HCT116 (cell line): ENCODE measurements around the gene UAP1. TPM values are rescaled to one million over a fixed set of nuclear protein-coding genes. Genes with fewer than 3 reads are reported as not detected.

Experiments
- ATAC-seq: fragments of 200-7000 bp; cut with Tn5 transposase; 2 replicates; pipeline ENCODE4 v1.9.1; 2020; ENCODE audit warnings: mild to moderate bottlenecking, moderate library complexity
- BruUV-seq: library from RNA; stranded (reverse); fragments of 400-500 nt; replicated peaks from 2 replicates; lab custom pipeline; 2021; lab: Mats Ljungman, UMichigan
- CTCF ChIA-PET: fragments of 300-600 bp; sonication (Branson Sonifier 250); formaldehyde crosslinking; loops from one replicate; lab custom pipeline; 2021; ENCODE audit warnings: antibody characterized with exemption; lab: Charles Lee
- POLR2A ChIA-PET: fragments of 300-600, 350-600 bp; sonication (Branson Sonifier 250); formaldehyde crosslinking; loops from one replicate; lab custom pipeline; 2021; ENCODE audit warnings: antibody characterized with exemption; lab: Charles Lee
- RAD21 ChIA-PET, 2 experiments: fragments of 300-600 bp; sonication (Branson Sonifier 250); formaldehyde crosslinking; loops; one replicate each; lab custom pipeline; 2023; ENCODE audit warnings: low total read pairs in 2 of 2; ENCODE audit not compliant: uncharacterized antibody in 2 of 2, unreplicated experiment in 2 of 2, low non-redundant PET in 1 of 2; lab: Charles Lee
- DNase-seq: peaks from one replicate; pipeline ENCODE4 v3.0.0-alpha.2; 2010; ENCODE audit warnings: low read depth, low spot score
- H2AFZ ChIP-seq: fragments of 200-600 bp; shearing (Covaris generic), sonication (generic); 2 replicates; pipeline ENCODE4 v1.6.1; 2017; ENCODE audit warnings: low read depth, mixed run types, mixed read lengths, antibody characterized with exemption, low read length; ENCODE audit not compliant: poor library complexity, severe bottlenecking
- H3K27ac ChIP-seq: 2 replicates; pipeline ENCODE4 v1.5.1; 2012; ENCODE audit warnings: low read depth, low read length
- H3K27me3 ChIP-seq: fragments of 200-600 bp; sonication (generic); 2 replicates; pipeline ENCODE4 v1.6.1; 2016; ENCODE audit warnings: mixed run types, low read length, mixed read lengths; ENCODE audit not compliant: insufficient read depth
- H3K36me3 ChIP-seq, 2 experiments: fragments of 200-500 bp in 1 of 2; fragments of 200-600 bp in 1 of 2; sonication (Bioruptor generic) in 1 of 2; sonication (generic) in 1 of 2; 2 replicates each; pipeline versions ENCODE4 v1.5.1 to v1.6.1; 2014 to 2016; ENCODE audit warnings: low read length in 2 of 2, inconsistent platforms in 1 of 2, mixed read lengths in 1 of 2, mixed run types in 1 of 2; ENCODE audit not compliant: insufficient read depth in 2 of 2, control insufficient read depth in 1 of 2
- H3K4me1 ChIP-seq, 2 experiments: fragments of 200-600 bp in 1 of 2; sonication (generic) in 1 of 2; 2 replicates each; pipeline versions ENCODE4 v1.5.1 to v1.6.1; 2012 to 2017; ENCODE audit warnings: low read length in 2 of 2, inconsistent platforms in 1 of 2, mild to moderate bottlenecking in 1 of 2, mixed read lengths in 1 of 2, mixed run types in 1 of 2, moderate library complexity in 1 of 2; ENCODE audit not compliant: insufficient read depth in 2 of 2, control insufficient read depth in 1 of 2
- H3K4me2 ChIP-seq: fragments of 200-600 bp; sonication (generic); 2 replicates; pipeline ENCODE4 v1.6.1; 2017; ENCODE audit warnings: mixed run types, low read length, mixed read lengths
- H3K4me3 ChIP-seq, 2 experiments: fragments of 200-600 bp in 1 of 2; sonication (generic) in 1 of 2; replicated peaks in 1 of 2; 2 replicates each; pipeline ENCODE4 v1.5.1; 2011 to 2016; ENCODE audit warnings: low read length in 2 of 2, control low read depth in 1 of 2, low read depth in 1 of 2, mild to moderate bottlenecking in 1 of 2, mixed read lengths in 1 of 2, mixed run types in 1 of 2
- H3K79me2 ChIP-seq: fragments of 200-600 bp; sonication (generic); 2 replicates; pipeline ENCODE4 v1.6.1; 2017; ENCODE audit warnings: mild to moderate bottlenecking, mixed run types, low read length, moderate library complexity, mixed read lengths; ENCODE audit not compliant: insufficient read depth
- H3K9ac ChIP-seq: fragments of 200-600 bp; sonication (generic); 2 replicates; pipeline ENCODE4 v1.6.1; 2016; ENCODE audit warnings: low read length, mixed read lengths
- H3K9me2 ChIP-seq: fragments of 200-600 bp; sonication (generic), shearing (Covaris generic); 2 replicates; pipeline ENCODE4 v1.6.1; 2017; ENCODE audit warnings: mixed run types, mild to moderate bottlenecking, moderate library complexity; ENCODE audit not compliant: insufficient read depth
- H3K9me3 ChIP-seq, 2 experiments: fragments of 200-500 bp in 1 of 2; fragments of 200-600 bp in 1 of 2; sonication (Bioruptor generic) in 1 of 2; sonication (generic) in 1 of 2; 2 replicates each; pipeline ENCODE4 v1.6.1; 2014 to 2017; ENCODE audit warnings: low read length in 2 of 2, mixed read lengths in 2 of 2, inconsistent platforms in 1 of 2, low read depth in 1 of 2, mild to moderate bottlenecking in 1 of 2, mixed run types in 1 of 2, moderate library complexity in 1 of 2; ENCODE audit not compliant: control insufficient read depth in 1 of 2, insufficient read depth in 1 of 2
- H4K20me1 ChIP-seq: fragments of 200-600 bp; sonication (generic), shearing (Covaris generic); 2 replicates; pipeline ENCODE4 v1.6.1; 2017; ENCODE audit warnings: mixed run types, mild to moderate bottlenecking, moderate library complexity; ENCODE audit not compliant: insufficient read depth
- CEBPB ChIP-seq: IDR thresholded peaks from 2 replicates; pipeline ENCODE4 v1.6.1; 2012; ENCODE audit warnings: low read depth
- EGR1 ChIP-seq: IDR thresholded peaks from 2 replicates; pipeline ENCODE4 v1.6.1; 2012; ENCODE audit warnings: low read depth
- ELF1 ChIP-seq: IDR thresholded peaks from 2 replicates; pipeline ENCODE4 v1.6.1; 2012; ENCODE audit warnings: low read depth, borderline replicate concordance
- EZH2 ChIP-seq: fragments of 200-600 bp; sonication (generic); IDR thresholded peaks from 2 replicates; pipeline ENCODE4 v1.6.1; 2017; ENCODE audit warnings: antibody characterized with exemption, mixed run types
- EZH2phosphoT487 ChIP-seq: fragments of 200-600 bp; IDR thresholded peaks from 2 replicates; pipeline ENCODE4 v1.6.1; 2018; ENCODE audit warnings: antibody characterized with exemption, borderline replicate concordance
- FOSL1 ChIP-seq: IDR thresholded peaks from 2 replicates; pipeline ENCODE4 v1.6.1; 2012; ENCODE audit warnings: low read depth
- POLR2AphosphoS5 ChIP-seq: IDR thresholded peaks from 2 replicates; pipeline ENCODE4 v1.6.1; 2011; ENCODE audit warnings: mild to moderate bottlenecking, low read depth, low read length, moderate library complexity
- RAD21 ChIP-seq: IDR thresholded peaks from 2 replicates; pipeline ENCODE4 v1.6.1; 2012; ENCODE audit warnings: low read depth, mild to moderate bottlenecking
- SIN3A ChIP-seq: IDR thresholded peaks from 2 replicates; pipeline ENCODE4 v1.6.1; 2012; ENCODE audit warnings: low read depth
- SP1 ChIP-seq: IDR thresholded peaks from 2 replicates; pipeline ENCODE4 v1.6.1; 2012; ENCODE audit warnings: low read depth
- SRF ChIP-seq: IDR thresholded peaks from 2 replicates; pipeline ENCODE4 v1.6.1; 2012; ENCODE audit warnings: low read depth
- TCF7L2 ChIP-seq: IDR thresholded peaks from 2 replicates; pipeline ENCODE4 v1.7.0; 2011; ENCODE audit warnings: borderline replicate concordance, inconsistent platforms; ENCODE audit not compliant: insufficient read depth, insufficient read length; ENCODE audit errors: extremely low read depth
- ZFX ChIP-seq: fragments of 450-650 bp; IDR thresholded peaks from 2 replicates; pipeline ENCODE4 v1.6.1; 2017
- intact Hi-C: fragments of 100-400 bp; cut with micrococcal nuclease; formaldehyde crosslinking; loops from 2 replicates; pipeline ENCODE4 v1.10.0; 2022
- total RNA-seq: library from RNA; stranded (reverse); gene quantifications from one replicate; pipeline ENCODE4 v1.2.1, GENCODE V29; 2021; ENCODE audit not compliant: unreplicated experiment
- TF ChIP-seq, protein P1 (sequence below): IDR thresholded peaks from 2 replicates; pipeline ENCODE4 v1.6.1; 2012
- TF ChIP-seq, protein P2 (sequence below), 3 experiments: fragments of 200-600 bp in 1 of 3; sonication (generic) in 1 of 3; IDR thresholded peaks in 2 of 3; conservative IDR thresholded peaks in 1 of 3; 2 replicates each; pipeline ENCODE4 v1.5.1; 2012 to 2017; ENCODE audit warnings: low read depth in 2 of 3, low read length in 2 of 3, antibody characterized with exemption in 1 of 3, borderline replicate concordance in 1 of 3, control low read depth in 1 of 3, mild to moderate bottlenecking in 1 of 3, mixed read lengths in 1 of 3, mixed run types in 1 of 3, moderate library complexity in 1 of 3; ENCODE audit not compliant: insufficient read depth in 1 of 3
- TF ChIP-seq, protein P3 (sequence below): IDR thresholded peaks from 2 replicates; pipeline ENCODE4 v1.6.1; 2012; ENCODE audit warnings: low read depth
- TF ChIP-seq, protein P4 (sequence below): IDR thresholded peaks from 2 replicates; pipeline ENCODE4 v1.6.1; 2012

UAP1 gene
- total RNA-seq, 1 experiment from 2014 or later, result 51.4 TPM

DNA sequence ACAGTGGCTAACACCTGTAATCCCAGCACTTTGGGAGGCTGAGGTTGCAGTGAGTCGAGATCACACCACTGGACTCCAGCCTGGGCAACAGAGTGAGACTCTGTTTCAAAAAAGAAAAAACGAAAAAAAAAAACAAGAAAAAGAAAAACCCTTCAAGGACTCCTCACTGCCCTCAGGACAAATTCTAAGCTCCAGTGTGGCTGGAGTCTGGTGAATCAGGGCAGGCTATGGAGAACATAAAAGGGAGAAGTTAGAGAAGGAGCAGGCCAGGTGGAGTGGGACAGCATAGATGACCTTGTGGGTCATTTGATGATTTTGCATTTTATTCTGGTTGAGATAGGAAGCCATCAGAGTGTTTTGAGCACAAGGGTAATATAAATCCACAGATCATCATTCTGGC lies 12.5 kb upstream of the UAP1 start:
- BruUV-seq, result no TSS peak
- intact Hi-C loops, result no loop called here
- RAD21 ChIA-PET, result no interaction called here
- H3K79me2 ChIP-seq, result no peaks in the 10 kb centered on the region
- no peaks in the 10 kb centered on the region for H4K20me1 ChIP-seq
- no peaks in the 10 kb centered on the region for H3K4me1 ChIP-seq
- H3K27ac ChIP-seq, result no peak overlapping the region
- no peaks in the 10 kb centered on the region for H3K9me3 ChIP-seq
- no peak overlapping the region for H3K4me3 ChIP-seq
- H3K9me2 ChIP-seq, result no peaks in the 10 kb centered on the region
- TF ChIP-seq ELF1 (no peak), RAD21 (no peak), EGR1 (no peak), SIN3A (no peak), TCF7L2 (no peak), CEBPB (no peak), SRF (no peak), EZH2phosphoT487 (no peak), SP1 (no peak), EZH2 (no peak), POLR2AphosphoS5 (no peak), FOSL1 (no peak), ZFX (no peak)
- TF ChIP-seq, protein P1, sequence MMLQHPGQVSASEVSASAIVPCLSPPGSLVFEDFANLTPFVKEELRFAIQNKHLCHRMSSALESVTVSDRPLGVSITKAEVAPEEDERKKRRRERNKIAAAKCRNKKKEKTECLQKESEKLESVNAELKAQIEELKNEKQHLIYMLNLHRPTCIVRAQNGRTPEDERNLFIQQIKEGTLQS, result no peak
- TF ChIP-seq, protein P2, sequence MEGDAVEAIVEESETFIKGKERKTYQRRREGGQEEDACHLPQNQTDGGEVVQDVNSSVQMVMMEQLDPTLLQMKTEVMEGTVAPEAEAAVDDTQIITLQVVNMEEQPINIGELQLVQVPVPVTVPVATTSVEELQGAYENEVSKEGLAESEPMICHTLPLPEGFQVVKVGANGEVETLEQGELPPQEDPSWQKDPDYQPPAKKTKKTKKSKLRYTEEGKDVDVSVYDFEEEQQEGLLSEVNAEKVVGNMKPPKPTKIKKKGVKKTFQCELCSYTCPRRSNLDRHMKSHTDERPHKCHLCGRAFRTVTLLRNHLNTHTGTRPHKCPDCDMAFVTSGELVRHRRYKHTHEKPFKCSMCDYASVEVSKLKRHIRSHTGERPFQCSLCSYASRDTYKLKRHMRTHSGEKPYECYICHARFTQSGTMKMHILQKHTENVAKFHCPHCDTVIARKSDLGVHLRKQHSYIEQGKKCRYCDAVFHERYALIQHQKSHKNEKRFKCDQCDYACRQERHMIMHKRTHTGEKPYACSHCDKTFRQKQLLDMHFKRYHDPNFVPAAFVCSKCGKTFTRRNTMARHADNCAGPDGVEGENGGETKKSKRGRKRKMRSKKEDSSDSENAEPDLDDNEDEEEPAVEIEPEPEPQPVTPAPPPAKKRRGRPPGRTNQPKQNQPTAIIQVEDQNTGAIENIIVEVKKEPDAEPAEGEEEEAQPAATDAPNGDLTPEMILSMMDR (IDR thresholded peaks at IDR 0.05 in 2 of 3, conservative IDR thresholded peaks at IDR 0.05 in 1 of 3; ENCODE audit: borderline replicate concordance in 1 of 3, insufficient read depth in 1 of 3, low read depth in 2 of 3, low read length in 2 of 3), result no peak
- TF ChIP-seq, protein P3, sequence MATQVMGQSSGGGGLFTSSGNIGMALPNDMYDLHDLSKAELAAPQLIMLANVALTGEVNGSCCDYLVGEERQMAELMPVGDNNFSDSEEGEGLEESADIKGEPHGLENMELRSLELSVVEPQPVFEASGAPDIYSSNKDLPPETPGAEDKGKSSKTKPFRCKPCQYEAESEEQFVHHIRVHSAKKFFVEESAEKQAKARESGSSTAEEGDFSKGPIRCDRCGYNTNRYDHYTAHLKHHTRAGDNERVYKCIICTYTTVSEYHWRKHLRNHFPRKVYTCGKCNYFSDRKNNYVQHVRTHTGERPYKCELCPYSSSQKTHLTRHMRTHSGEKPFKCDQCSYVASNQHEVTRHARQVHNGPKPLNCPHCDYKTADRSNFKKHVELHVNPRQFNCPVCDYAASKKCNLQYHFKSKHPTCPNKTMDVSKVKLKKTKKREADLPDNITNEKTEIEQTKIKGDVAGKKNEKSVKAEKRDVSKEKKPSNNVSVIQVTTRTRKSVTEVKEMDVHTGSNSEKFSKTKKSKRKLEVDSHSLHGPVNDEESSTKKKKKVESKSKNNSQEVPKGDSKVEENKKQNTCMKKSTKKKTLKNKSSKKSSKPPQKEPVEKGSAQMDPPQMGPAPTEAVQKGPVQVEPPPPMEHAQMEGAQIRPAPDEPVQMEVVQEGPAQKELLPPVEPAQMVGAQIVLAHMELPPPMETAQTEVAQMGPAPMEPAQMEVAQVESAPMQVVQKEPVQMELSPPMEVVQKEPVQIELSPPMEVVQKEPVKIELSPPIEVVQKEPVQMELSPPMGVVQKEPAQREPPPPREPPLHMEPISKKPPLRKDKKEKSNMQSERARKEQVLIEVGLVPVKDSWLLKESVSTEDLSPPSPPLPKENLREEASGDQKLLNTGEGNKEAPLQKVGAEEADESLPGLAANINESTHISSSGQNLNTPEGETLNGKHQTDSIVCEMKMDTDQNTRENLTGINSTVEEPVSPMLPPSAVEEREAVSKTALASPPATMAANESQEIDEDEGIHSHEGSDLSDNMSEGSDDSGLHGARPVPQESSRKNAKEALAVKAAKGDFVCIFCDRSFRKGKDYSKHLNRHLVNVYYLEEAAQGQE, result no peak
- TF ChIP-seq, protein P4, sequence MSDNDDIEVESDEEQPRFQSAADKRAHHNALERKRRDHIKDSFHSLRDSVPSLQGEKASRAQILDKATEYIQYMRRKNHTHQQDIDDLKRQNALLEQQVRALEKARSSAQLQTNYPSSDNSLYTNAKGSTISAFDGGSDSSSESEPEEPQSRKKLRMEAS, result no peak
- POLR2A ChIA-PET, result no interaction called here
- H3K27me3 ChIP-seq, result no peaks in the 10 kb centered on the region
- no peak overlapping the region for H3K4me2 ChIP-seq
- no peak overlapping the region for H3K9ac ChIP-seq
- ATAC-seq, result no peak
- H3K36me3 ChIP-seq, result no peaks in the 10 kb centered on the region
- DNase-seq, result no peak
- CTCF ChIA-PET, result no interaction called here
- H2AFZ ChIP-seq, result no peak overlapping the region
